TTC549 (cell line): ENCODE data around the gene TCF7L2.

ENCODE experiments used
- FAIRE-seq: peaks from 2 replicates; lab custom pipeline; 2012; peaks lifted over from hg19 to GRCh38; lab: Jason Lieb, UNC

Gene TCF7L2

GRCh38 chr10:113149626-113150025 is 199.6 kb downstream of the TCF7L2 start:
- no peak for FAIRE-seq

- no peak for FAIRE-seq
These were observed 201.2 kb downstream of the TCF7L2 start for GRCh38 chr10:113151190-113151666.

- FAIRE-seq = no peak
These were observed 203.6 kb downstream of the TCF7L2 start for GRCh38 chr10:113153493-113154102.

- FAIRE-seq = no peak
These were observed 207.4 kb downstream of the TCF7L2 start for GRCh38 chr10:113157441-113157840.

GRCh38 chr10:113158183-113158582 is 208.1 kb downstream of the TCF7L2 start:
- no peak for FAIRE-seq

GRCh38 chr10:113159563-113159962 is 209.5 kb downstream of the TCF7L2 start:
- no peak for FAIRE-seq

- FAIRE-seq = no peak
These were observed 210.6 kb downstream of the TCF7L2 start for GRCh38 chr10:113160641-113161040.

- FAIRE-seq = no peak
These were observed 211.0 kb downstream of the TCF7L2 start for GRCh38 chr10:113161066-113161465.

- FAIRE-seq = no peak
These were observed 212.9 kb downstream of the TCF7L2 start for GRCh38 chr10:113162960-113163359.

GRCh38 chr10:113165673-113166072 is 215.6 kb downstream of the TCF7L2 start:
- no peak for FAIRE-seq

- FAIRE-seq = no peak
These were observed 217.7 kb downstream of the TCF7L2 start for GRCh38 chr10:113167702-113168101.

GRCh38 chr10:113168584-113168983 is 218.5 kb downstream of the TCF7L2 start:
- FAIRE-seq = no peak

- FAIRE-seq = no peak
These were observed 219.1 kb downstream of the TCF7L2 start for GRCh38 chr10:113169111-113169510.

- no peak for FAIRE-seq
These were observed 219.9 kb downstream of the TCF7L2 start for GRCh38 chr10:113169853-113170460.

- FAIRE-seq = no peak
These were observed 221.6 kb downstream of the TCF7L2 start for GRCh38 chr10:113171662-113172061.

GRCh38 chr10:113175176-113175575 is 225.1 kb downstream of the TCF7L2 start:
- FAIRE-seq = no peak

- FAIRE-seq = no peak
These were observed 226.0 kb downstream of the TCF7L2 start for GRCh38 chr10:113175756-113176651.

GRCh38 chr10:113176652-113177155 is 226.7 kb downstream of the TCF7L2 start:
- FAIRE-seq = no peak

- no peak for FAIRE-seq
These were observed 227.3 kb downstream of the TCF7L2 start for GRCh38 chr10:113177156-113177935.

- no peak for FAIRE-seq
These were observed 227.9 kb downstream of the TCF7L2 start for GRCh38 chr10:113177936-113178335.

- no peak for FAIRE-seq
These were observed 228.7 kb downstream of the TCF7L2 start for GRCh38 chr10:113178771-113179170.

GRCh38 chr10:113179265-113179664 is 229.2 kb downstream of the TCF7L2 start:
- no peak for FAIRE-seq
